Activated CD4-positive, alpha-beta T cell treated with anti-CD3 and anti-CD28 coated beads for 36 hours (primary cell): Measurements from ENCODE around the gene BSPH1. TPM values are rescaled to one million over a fixed set of nuclear protein-coding genes. Genes with fewer than 3 reads are reported as not detected.
A peak's percentile ranks its signal among the peaks of the same experiment; 100 is the strongest.
"Not testable (repeated sequence)": the region's sequence is repeated elsewhere in the genome, so short reads cannot be mapped to it uniquely, and the experiment has no call there.

Experiments
- ATAC-seq: fragments of 200-7000 bp; cut with Tn5 transposase; one replicate; pipeline ENCODE4 v1.10.0; 2021; ENCODE audit warnings: mild to moderate bottlenecking, moderate library complexity
- CTCF ChIA-PET: fragments of 350-600 bp; sonication (Branson Sonifier 250); formaldehyde crosslinking; loops from one replicate; lab custom pipeline; 2021; ENCODE audit warnings: antibody characterized with exemption; lab: Charles Lee
- POLR2A ChIA-PET: fragments of 350-600 bp; sonication (Branson Sonifier 250); formaldehyde crosslinking; loops from one replicate; lab custom pipeline; 2021; ENCODE audit warnings: antibody characterized with exemption, inconsistent platforms; lab: Charles Lee
- DNase-seq: peaks from one replicate; pipeline ENCODE4 v3.0.0-alpha.2; 2020
- H3K27ac Mint-ChIP-seq: one replicate; pipeline ENCODE4 v1.8.0; 2021; ENCODE audit warnings: mixed read lengths
- H3K27me3 Mint-ChIP-seq: one replicate; pipeline ENCODE4 v1.8.0; 2021; ENCODE audit warnings: mixed read lengths
- H3K36me3 Mint-ChIP-seq: one replicate; pipeline ENCODE4 v1.8.0; 2021; ENCODE audit warnings: low read depth, mixed read lengths
- H3K4me1 Mint-ChIP-seq: one replicate; pipeline ENCODE4 v1.8.0; 2021; ENCODE audit warnings: mixed read lengths
- H3K4me3 Mint-ChIP-seq: one replicate; pipeline ENCODE4 v1.8.0; 2021; ENCODE audit warnings: mild to moderate bottlenecking, moderate library complexity, mixed read lengths
- H3K9me3 Mint-ChIP-seq: one replicate; pipeline ENCODE4 v1.8.0; 2021; ENCODE audit warnings: low read depth, mixed read lengths
- intact Hi-C, 2 experiments: fragments of 100-400 bp; cut with DNase I in 1 of 2; cut with micrococcal nuclease in 1 of 2; formaldehyde crosslinking; loops; one replicate each; pipeline versions ENCODE4 v1.14.2 to v1.15.1; 2022 to 2024; cut with DNase I, micrococcal nuclease
- total RNA-seq, 2 experiments: library from RNA; stranded (reverse); gene quantifications; one replicate each; pipeline ENCODE4 v1.2.3, GENCODE V29; 2021

Gene BSPH1
- total RNA-seq, 2 experiments from 2014 or later, result not detected

GRCh38 chr19:48000846-48001245, 8.9 kb upstream of the BSPH1 start:
- no peak overlapping the region for H3K27ac Mint-ChIP-seq
- POLR2A ChIA-PET, result no interaction called here
- ATAC-seq (no peak), DNase-seq (no peak)
- H3K36me3 Mint-ChIP-seq, result no peaks in the 10 kb centered on the region
- H3K27me3 Mint-ChIP-seq, result peaks cover 10% of the 10 kb centered on the region
- CTCF ChIA-PET, result interaction anchor here (0.6 kb wide), 1 partner anchor 1296 kb away, joined by 3 read pairs; no protein-coding TSS in a partner anchor
- no peaks in the 10 kb centered on the region for H3K9me3 Mint-ChIP-seq
- H3K4me1 Mint-ChIP-seq, result no peaks in the 10 kb centered on the region
- intact Hi-C loops, result no loop called here
- H3K4me3 Mint-ChIP-seq, result no peak overlapping the region

DNA sequence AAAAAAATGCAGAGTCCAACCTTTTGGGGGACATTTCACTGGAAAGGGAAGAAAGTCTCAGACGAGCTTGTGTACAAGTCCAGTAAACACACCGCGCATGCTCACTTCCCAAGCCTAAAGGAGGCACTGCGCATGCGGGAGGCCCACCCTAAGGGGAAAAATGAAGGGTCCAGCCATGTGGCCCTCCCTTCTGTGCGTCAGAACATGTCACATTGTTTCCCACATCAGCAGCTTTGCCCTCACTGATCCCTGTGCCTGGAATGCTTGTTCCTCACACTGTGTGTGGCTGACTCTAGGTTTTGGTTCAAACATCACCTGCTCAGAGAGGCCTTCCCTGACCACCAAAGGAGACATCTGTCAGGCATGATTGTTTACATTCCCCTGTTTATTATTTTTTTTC, 6.8 kb upstream of the BSPH1 start:
- Mint-ChIP-seq H3K9me3 (no peaks in the 10 kb centered on the region), H3K27me3 (peaks cover 19% of the 10 kb centered on the region), H3K4me1 (no peaks in the 10 kb centered on the region), H3K27ac (no peak overlapping the region), H3K36me3 (no peaks in the 10 kb centered on the region), H3K4me3 (no peak overlapping the region)
- intact Hi-C loops, result no loop called here
- DNase-seq, result no peak
- ChIA-PET CTCF (no interaction called here), POLR2A (no interaction called here)
- ATAC-seq, result no peak

DNA sequence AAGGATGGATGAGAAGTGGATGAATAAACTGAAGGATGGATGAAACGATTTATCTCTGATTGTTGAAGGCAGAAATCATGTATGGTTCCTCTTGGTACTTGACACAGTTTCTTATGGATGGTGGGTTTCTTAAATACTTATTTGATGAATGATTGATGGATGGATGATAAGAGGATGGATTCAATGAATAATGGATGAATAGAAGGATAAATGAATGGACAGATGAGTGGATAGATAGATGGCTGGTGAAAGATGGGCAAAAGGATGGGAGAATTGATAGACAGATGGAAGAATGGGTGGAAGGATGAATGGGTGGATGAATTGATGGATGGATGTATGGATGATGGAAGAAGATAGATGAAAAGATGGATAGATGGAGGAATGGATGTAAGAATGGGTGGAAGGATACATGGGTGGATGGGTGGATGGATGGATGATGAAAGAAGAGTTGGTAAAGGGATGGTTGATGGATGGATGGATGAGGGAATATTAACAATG, 4.3 kb upstream of the BSPH1 start:
- intact Hi-C loops, result no loop called here
- DNase-seq, result no peak
- ATAC-seq, result no peak
- H3K4me3 Mint-ChIP-seq, result no peak overlapping the region
- POLR2A ChIA-PET, result no interaction called here
- no peak overlapping the region for H3K27ac Mint-ChIP-seq
- peaks cover 16% of the 10 kb centered on the region for H3K27me3 Mint-ChIP-seq
- H3K4me1 Mint-ChIP-seq, result no peaks in the 10 kb centered on the region
- no peaks in the 10 kb centered on the region for H3K9me3 Mint-ChIP-seq
- CTCF ChIA-PET, result no interaction called here
- no peaks in the 10 kb centered on the region for H3K36me3 Mint-ChIP-seq

- Mint-ChIP-seq H3K27me3 (peaks cover 23% of the 10 kb centered on the region), H3K4me1 (no peaks in the 10 kb centered on the region), H3K9me3 (no peaks in the 10 kb centered on the region), H3K36me3 (no peaks in the 10 kb centered on the region), H3K4me3 (no peak within 1 kb of the TSS), H3K27ac (no peak within 1 kb of the TSS)
- intact Hi-C loops, result no loop called here
- CTCF ChIA-PET, result interaction anchor here (0.6 to 0.8 kb wide), 3 partner anchors 31 to 272 kb away, joined by 3 read pairs; no protein-coding TSS in a partner anchor
- POLR2A ChIA-PET, result no interaction called here
- ATAC-seq, result no peak
- DNase-seq, result no peak
Observed at GRCh38 chr19:47994209-47994802, 2.3 kb upstream of the BSPH1 start, which contains the start of gene ELSPBP1. ELSPBP1 (plus strand) TSS chr19:47994632; CDS start chr19:48008668, 14,036 bp downstream.

GRCh38 chr19:47991191-47991808, 670 bp downstream of the BSPH1 start:
- H3K4me3 Mint-ChIP-seq, result no peak overlapping the region
- peaks cover 28% of the 10 kb centered on the region for H3K27me3 Mint-ChIP-seq
- ATAC-seq, result no peak
- ChIA-PET CTCF (interaction anchor here (0.7 kb wide), 1 partner anchor 400 kb away, joined by 4 read pairs; no protein-coding TSS in a partner anchor), POLR2A (no interaction called here)
- H3K36me3 Mint-ChIP-seq, result no peaks in the 10 kb centered on the region
- intact Hi-C loops, result no loop called here
- no peak overlapping the region for H3K27ac Mint-ChIP-seq
- no peak for DNase-seq
- H3K4me1 Mint-ChIP-seq, result no peaks in the 10 kb centered on the region
- H3K9me3 Mint-ChIP-seq, result no peaks in the 10 kb centered on the region

DNA sequence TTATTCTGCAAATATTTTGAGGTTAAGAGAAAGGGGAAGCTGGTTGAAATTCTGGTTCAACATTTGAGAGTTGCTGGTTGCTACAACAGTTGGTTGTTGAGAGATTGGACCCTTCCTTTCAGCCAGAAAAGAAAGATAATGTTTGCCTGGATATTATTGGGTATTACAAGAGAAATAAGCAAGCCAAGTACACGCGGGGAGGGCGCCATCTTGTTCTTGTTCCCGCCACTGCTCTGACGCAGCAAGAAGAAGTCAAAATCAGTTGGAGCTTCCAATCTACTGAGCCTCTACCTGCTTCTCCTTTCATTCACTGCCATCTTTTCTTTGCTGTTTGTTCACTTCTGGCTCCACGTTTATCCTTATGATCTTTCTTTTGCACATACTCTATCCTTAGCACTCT, 18.4 kb downstream of the BSPH1 start:
- CTCF ChIA-PET, result interaction anchor here (2.5 kb wide), 1 partner anchor 10 kb away, joined by 8 read pairs; no protein-coding TSS in a partner anchor

DNA sequence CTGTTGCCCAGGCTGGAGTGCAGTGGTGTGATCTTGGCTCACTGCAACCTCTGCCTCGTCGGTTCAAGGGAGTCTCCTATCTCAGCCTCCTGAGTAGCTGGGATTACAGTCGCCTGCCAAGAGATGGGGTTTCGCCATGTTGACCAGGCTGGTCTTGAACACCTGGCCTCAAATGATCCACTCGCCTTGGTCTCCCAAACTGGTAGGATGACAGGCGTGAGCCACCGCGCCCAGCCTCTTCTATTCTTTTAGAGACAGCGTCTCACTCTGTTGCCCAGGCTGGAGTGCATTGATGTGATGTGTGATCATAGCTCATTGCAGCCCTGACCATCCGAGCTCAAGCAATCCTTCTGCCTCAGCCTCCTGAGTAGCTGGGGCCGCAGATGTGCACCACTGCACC, 36.0 kb downstream of the BSPH1 start:
- ATAC-seq, H3K36me3 Mint-ChIP-seq, H3K4me3 Mint-ChIP-seq, POLR2A ChIA-PET, CTCF ChIA-PET, H3K27ac Mint-ChIP-seq, H3K9me3 Mint-ChIP-seq, H3K4me1 Mint-ChIP-seq, intact Hi-C loops, H3K27me3 Mint-ChIP-seq, DNase-seq: not testable (repeated sequence)

More for the DNA sequence above, 18.4 kb downstream of the BSPH1 start:
- Mint-ChIP-seq H3K27ac (no peak overlapping the region), H3K36me3 (no peaks in the 10 kb centered on the region), H3K4me3 (no peak overlapping the region), H3K9me3 (no peaks in the 10 kb centered on the region), H3K27me3 (peaks cover 39% of the 10 kb centered on the region), H3K4me1 (no peaks in the 10 kb centered on the region)
- ATAC-seq, result no peak
- no peak for DNase-seq
- POLR2A ChIA-PET, result no interaction called here
- intact Hi-C loops, result no loop called here

- H3K4me1 Mint-ChIP-seq, intact Hi-C loops, H3K27me3 Mint-ChIP-seq, ATAC-seq, DNase-seq, H3K4me3 Mint-ChIP-seq, H3K36me3 Mint-ChIP-seq, H3K27ac Mint-ChIP-seq, POLR2A ChIA-PET, H3K9me3 Mint-ChIP-seq, CTCF ChIA-PET: not testable (repeated sequence)
Observed at GRCh38 chr19:47952132-47952531, 39.8 kb downstream of the BSPH1 start.

DNA sequence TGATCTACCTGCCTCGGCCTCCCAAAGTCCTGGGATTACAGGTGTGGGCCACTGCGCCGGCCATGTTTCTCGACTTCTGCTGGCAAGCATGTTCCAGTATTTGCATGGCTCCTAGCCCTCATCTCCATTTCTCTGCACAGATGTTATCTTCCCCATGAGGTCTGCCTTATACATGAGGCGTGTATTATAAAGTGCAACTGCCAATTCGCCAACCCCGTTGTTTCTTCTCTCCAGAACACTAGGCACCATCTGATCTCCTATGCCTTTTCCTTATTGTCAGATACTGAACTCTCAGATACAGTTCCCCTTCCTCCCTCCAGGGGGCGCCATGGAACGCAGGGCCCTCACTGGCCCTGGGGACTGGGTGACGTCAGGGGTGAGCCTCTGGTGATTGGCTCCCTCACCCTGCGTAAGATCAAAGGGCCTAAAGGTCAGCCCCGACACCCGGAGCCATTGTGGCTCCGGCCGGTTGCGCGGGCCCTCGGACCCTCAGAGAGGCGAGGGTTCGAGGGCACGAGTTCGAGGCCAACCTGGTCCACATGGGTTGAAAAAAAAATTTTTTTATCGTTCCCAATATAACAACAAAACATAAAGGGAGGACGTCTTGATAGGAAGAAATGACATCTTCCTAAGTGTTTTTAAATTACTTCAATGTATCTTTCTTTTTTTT, 42.0 kb downstream of the BSPH1 start:
- H3K4me3 Mint-ChIP-seq, H3K27ac Mint-ChIP-seq, CTCF ChIA-PET, H3K4me1 Mint-ChIP-seq, ATAC-seq, H3K27me3 Mint-ChIP-seq, H3K36me3 Mint-ChIP-seq, H3K9me3 Mint-ChIP-seq, DNase-seq, POLR2A ChIA-PET, intact Hi-C loops: not testable (repeated sequence)

- H3K36me3 Mint-ChIP-seq, H3K4me3 Mint-ChIP-seq, H3K4me1 Mint-ChIP-seq, ATAC-seq, H3K27ac Mint-ChIP-seq, POLR2A ChIA-PET, CTCF ChIA-PET, H3K9me3 Mint-ChIP-seq, H3K27me3 Mint-ChIP-seq, intact Hi-C loops: not testable (repeated sequence)
- peak; percentile 6 for DNase-seq
Observed at GRCh38 chr19:47928581-47928980, 63.4 kb downstream of the BSPH1 start.

DNA sequence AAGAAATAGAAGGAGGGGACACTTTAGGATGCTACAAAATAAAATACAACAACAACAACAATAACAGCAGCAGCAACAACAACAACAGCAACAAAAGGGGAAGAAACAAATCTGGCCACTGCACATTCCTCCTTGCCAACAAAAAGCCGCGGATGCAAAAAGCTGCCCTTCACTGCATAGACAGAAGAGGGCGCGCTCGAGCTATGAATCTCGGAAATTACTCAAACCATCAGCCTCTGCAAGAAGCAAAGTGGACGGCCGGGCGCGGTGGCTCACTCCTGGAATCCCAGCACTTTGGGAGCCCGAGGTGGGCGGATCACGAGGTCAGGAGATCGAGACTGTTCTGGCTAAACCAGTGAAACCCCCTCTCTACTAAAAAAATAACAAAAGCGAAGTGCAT, 71.9 kb downstream of the BSPH1 start:
- H3K36me3 Mint-ChIP-seq, POLR2A ChIA-PET, H3K4me1 Mint-ChIP-seq, intact Hi-C loops, CTCF ChIA-PET, ATAC-seq, H3K9me3 Mint-ChIP-seq, H3K27ac Mint-ChIP-seq, DNase-seq, H3K4me3 Mint-ChIP-seq, H3K27me3 Mint-ChIP-seq: not testable (repeated sequence)
